GM21825 (cell line): ENCODE results near the gene CFL1.

ENCODE experiments used
- ATAC-seq: cut with Tn5 transposase; IDR thresholded peaks from one replicate; pipeline ENCODE4 v1.9.1; 2021; ENCODE audit warnings: mild to moderate bottlenecking, moderate library complexity; ENCODE audit not compliant: unreplicated experiment

The CFL1 gene

DNA sequence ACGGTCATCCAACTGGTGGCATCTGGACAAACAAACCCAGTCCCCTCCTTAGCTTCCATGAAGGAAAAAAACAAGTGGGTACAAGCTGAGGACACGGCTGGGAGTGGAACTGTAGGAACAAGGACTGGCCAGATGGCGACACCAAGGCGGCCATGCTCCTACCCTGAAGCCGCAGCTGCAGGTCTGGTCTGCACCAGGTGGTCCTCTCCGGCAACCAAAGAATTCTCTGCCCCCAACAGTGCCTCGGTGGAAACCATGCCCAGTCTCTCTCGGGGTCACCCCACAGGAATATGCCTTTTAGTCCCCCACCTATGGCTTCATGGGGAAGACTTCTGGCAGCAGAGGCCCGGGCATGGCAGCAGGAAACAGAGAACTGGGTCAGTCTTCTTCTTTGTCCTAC lies 48.5 kb downstream of the CFL1 start:
- no peak for ATAC-seq

DNA sequence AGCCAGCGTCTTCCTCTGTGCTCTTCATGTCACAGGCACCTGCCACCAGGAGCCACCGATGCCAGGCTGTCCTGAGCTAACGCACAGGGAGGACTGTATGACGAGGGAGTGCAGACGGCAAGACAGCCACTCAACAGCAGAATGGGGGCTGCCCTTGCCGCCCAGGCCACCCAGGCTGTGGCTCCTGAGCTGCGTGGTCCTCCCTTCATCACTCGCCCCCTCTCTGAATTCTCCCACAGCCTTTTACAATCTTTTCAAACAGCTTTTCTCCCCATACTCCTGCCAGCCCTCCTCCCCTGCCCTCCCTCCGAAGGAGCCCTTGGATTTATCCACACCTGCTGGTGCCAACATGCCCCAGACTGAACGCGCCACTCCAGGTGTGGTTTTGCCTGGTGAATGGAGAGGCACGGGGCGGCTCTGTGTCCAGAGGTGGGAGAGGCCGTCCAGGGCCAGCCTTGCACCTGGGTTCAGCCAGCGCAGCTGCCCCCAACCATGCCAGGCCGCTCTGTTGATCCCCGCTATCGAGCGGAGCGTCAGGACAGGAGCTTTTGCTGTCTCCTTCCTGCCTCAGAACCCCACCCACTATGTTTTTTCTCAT lies 49.1 kb downstream of the CFL1 start:
- ATAC-seq = no peak

DNA sequence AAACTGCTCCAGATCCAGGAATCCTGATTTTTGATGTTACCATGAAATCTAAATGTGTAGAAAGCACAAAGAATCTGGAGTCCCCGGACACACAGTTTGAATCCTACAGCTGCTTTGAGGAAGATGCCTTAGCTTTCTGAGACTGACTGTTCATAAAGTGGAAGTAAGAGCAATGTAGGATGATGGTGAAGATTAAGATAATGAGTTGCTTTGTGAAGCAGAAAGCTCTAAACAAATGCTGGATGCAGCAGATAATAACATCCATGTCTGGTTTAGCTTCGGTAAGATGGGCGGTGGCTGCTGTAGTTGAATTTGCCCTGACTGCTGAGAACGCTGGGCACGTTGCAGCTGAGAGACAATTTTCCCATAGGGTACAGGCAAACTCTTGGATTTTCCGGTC lies 51.0 kb downstream of the CFL1 start:
- no peak for ATAC-seq
